ENCODE results near the gene RALB. TPM values are rescaled to one million over a fixed set of nuclear protein-coding genes. Genes with fewer than 3 reads are reported as not detected.
"Not testable (repeated sequence)": the region's sequence is repeated elsewhere in the genome, so short reads cannot be mapped to it uniquely, and the experiment has no call there.

The RALB gene
- total and polyA plus RNA-seq, 2 of the 8 experiments (the other 6 are each of a cell fraction or from before 2014, with no cell fraction given): 12.0 to 16.6 TPM

GRCh38 chr2:120310841-120311240 is 58.2 kb downstream of the RALB start:
- H4K8ac ChIP-seq (ENCODE audit: extremely low read depth, insufficient read depth, low read length); FAIRE-seq; H3K4me2 ChIP-seq (ENCODE audit: insufficient read depth in 1 of 2, low read depth in 2 of 2, low read length in 2 of 2); POLR2A ChIA-PET (ENCODE audit: partially characterized antibody); H3K4ac ChIP-seq (replicated peaks; ENCODE audit: insufficient read length, low read depth, low read length); H2BK120ac ChIP-seq (replicated peaks; ENCODE audit: low read depth, low read length); H4K20me1 ChIP-seq (replicated peaks in 1 of 2; ENCODE audit: control insufficient read depth in 1 of 2, insufficient read depth in 2 of 2, low read length in 2 of 2); H3K23ac ChIP-seq (ENCODE audit: insufficient read length); H2AK5ac ChIP-seq (ENCODE audit: low read depth, low read length); H3K36me3 ChIP-seq (ENCODE audit: control insufficient read depth in 2 of 4, insufficient read depth in 4 of 4, low read length in 3 of 4); DNase-seq (ENCODE audit: low read depth in 1 of 2, low spot score in 2 of 2); H3K18ac ChIP-seq (ENCODE audit: extremely low read depth, low read length); H3K56ac ChIP-seq (replicated peaks; ENCODE audit: insufficient read length, low read depth, low read length); H3K27ac ChIP-seq (ENCODE audit: low read depth, low read length); H4K91ac ChIP-seq (replicated peaks; ENCODE audit: insufficient read length, low read length); H2BK20ac ChIP-seq (ENCODE audit: low read length); H3K9me3 ChIP-seq (ENCODE audit: insufficient read depth in 2 of 2, low read depth in 1 of 2, low read length in 1 of 2); H4K5ac ChIP-seq (ENCODE audit: insufficient read length, low read depth, low read length); H3K4me3 ChIP-seq (ENCODE audit: extremely low read depth in 1 of 4, insufficient read depth in 2 of 4, low read depth in 3 of 4, low read length in 4 of 4); H2BK5ac ChIP-seq (ENCODE audit: low read depth, low read length); H3K23me2 ChIP-seq (ENCODE audit: low read depth, low read length); H2BK15ac ChIP-seq (ENCODE audit: low read length); H3K14ac ChIP-seq (ENCODE audit: insufficient read length); H3K79me2 ChIP-seq (ENCODE audit: control insufficient read depth in 1 of 2, insufficient read depth in 2 of 2, low read length in 2 of 2); H2AFZ ChIP-seq (ENCODE audit: low read length); H2BK12ac ChIP-seq (ENCODE audit: low read depth, low read length); H3K4me1 ChIP-seq (replicated peaks in 1 of 4; ENCODE audit: control insufficient read depth in 3 of 4, insufficient read depth in 4 of 4, low read length in 3 of 4); H3K9ac ChIP-seq (replicated peaks in 1 of 4; ENCODE audit: extremely low read depth in 1 of 4, low read depth in 3 of 4, low read length in 3 of 4); H3K79me1 ChIP-seq (ENCODE audit: low read depth, low read length): not testable (repeated sequence)
- CTCF ChIA-PET (ENCODE audit: partially characterized antibody): interaction anchor here (0.5 to 4.7 kb wide), 21 partner anchors 13 to 606 kb away, joined by 3 to 48 read pairs (median 4); partner anchors contain the start of gene RALB
- 91% methylated on average over 8 of the region's 8 CpGs; no CpG with 5 or more reads in 1 of the 2 experiments for WGBS, 2 experiments (ENCODE audit: extremely low coverage in 1 of 2, insufficient coverage in 1 of 2, insufficient read length in 1 of 2, insufficient replicate concordance in 2 of 2, low coverage in 1 of 2, low lambda C conversion rate in 2 of 2, missing lambda C conversion rate in 1 of 2)
- H3K27me3 ChIP-seq (replicated peaks in 1 of 4; ENCODE audit: control insufficient read depth in 3 of 4, extremely low read depth in 1 of 4, insufficient read depth in 3 of 4, low read length in 3 of 4): peaks cover 4 to 55% (median 37%) of the 10 kb centered on the region in 4 experiments
